Coronary artery (tissue), 2 donors: ENCODE measurements around the gene PPM1E.

ENCODE experiments used
- DNase-seq: peaks from one replicate; pipeline ENCODE4 v3.0.0-alpha.2; 2017; ENCODE audit warnings: low spot score
- H3K27ac ChIP-seq, 2 donors: fragments of 200-600 bp; sonication (generic); one replicate each; pipeline ENCODE4 v1.5.1; 2016 to 2019
- H3K4me3 ChIP-seq: fragments of 200-600 bp; sonication (generic); 2 replicates; pipeline ENCODE4 v1.5.1; 2016; ENCODE audit warnings: mild to moderate bottlenecking, moderate library complexity
- TF ChIP-seq, protein P1 (sequence below): fragments of 200-600 bp; sonication (generic); IDR thresholded peaks from one replicate; pipeline ENCODE4 v1.5.1; 2019; ENCODE audit warnings: antibody characterized with exemption

The PPM1E gene

DNA sequence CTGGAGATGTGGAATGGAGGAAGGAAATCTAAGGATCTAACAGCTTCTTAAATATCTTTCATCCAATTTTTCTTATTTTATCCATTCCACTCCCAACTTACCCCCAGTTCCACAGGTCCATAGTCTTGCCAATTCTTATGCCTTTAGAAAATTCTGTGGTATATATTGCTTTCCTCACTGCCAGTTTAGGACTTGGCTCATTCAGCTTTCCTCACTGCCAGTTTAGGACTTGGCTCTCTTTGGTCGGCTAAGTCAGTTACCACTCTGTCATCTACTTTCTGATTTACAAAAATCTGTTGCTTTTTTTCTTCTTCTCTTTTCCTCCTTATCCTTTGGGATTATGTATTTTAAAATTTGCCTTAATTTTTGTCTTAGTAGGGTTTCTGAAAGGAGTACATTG, 128.5 kb downstream of the PPM1E start:
- no peak overlapping the region for H3K4me3 ChIP-seq
- H3K27ac ChIP-seq = no peak overlapping the region
- TF ChIP-seq, protein P1, sequence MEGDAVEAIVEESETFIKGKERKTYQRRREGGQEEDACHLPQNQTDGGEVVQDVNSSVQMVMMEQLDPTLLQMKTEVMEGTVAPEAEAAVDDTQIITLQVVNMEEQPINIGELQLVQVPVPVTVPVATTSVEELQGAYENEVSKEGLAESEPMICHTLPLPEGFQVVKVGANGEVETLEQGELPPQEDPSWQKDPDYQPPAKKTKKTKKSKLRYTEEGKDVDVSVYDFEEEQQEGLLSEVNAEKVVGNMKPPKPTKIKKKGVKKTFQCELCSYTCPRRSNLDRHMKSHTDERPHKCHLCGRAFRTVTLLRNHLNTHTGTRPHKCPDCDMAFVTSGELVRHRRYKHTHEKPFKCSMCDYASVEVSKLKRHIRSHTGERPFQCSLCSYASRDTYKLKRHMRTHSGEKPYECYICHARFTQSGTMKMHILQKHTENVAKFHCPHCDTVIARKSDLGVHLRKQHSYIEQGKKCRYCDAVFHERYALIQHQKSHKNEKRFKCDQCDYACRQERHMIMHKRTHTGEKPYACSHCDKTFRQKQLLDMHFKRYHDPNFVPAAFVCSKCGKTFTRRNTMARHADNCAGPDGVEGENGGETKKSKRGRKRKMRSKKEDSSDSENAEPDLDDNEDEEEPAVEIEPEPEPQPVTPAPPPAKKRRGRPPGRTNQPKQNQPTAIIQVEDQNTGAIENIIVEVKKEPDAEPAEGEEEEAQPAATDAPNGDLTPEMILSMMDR = no peak
- DNase-seq = no peak

DNA sequence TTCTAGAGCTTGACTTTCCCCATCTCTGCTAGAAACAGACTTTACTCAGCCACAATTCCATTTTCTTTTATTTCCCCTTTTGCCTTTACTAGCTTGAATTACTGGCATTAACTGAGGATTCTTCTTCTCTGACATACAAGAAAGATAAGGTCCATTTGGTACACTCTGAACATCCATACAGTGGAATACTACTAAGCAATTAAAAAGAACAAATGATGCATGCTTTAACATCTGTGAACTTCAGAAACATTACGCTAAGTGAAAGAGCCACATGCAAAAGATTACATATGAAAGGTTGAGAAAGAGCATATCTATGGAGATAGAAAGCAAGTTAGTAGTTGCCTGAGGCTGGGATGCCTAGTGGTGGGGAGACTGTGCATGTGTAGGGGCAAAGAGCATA, 130.9 kb downstream of the PPM1E start:
- H3K4me3 ChIP-seq = no peak overlapping the region
- no peak for DNase-seq
- no peak overlapping the region for H3K27ac ChIP-seq
- TF ChIP-seq, protein P1 = no peak

GRCh38 chr17:58889928-58890327, 134.3 kb downstream of the PPM1E start:
- TF ChIP-seq, protein P1 = no peak
- H3K27ac ChIP-seq = no peak overlapping the region

GRCh38 chr17:58899191-58899590, 143.5 kb downstream of the PPM1E start:
- Histone ChIP-seq H3K4me3 (no peak overlapping the region), H3K27ac (no peak overlapping the region)
- no peak for DNase-seq
- TF ChIP-seq, protein P1 = no peak

More at GRCh38 chr17:58889928-58890327, 134.3 kb downstream of the PPM1E start:
- DNase-seq = no peak
- H3K4me3 ChIP-seq = no peak overlapping the region

DNA sequence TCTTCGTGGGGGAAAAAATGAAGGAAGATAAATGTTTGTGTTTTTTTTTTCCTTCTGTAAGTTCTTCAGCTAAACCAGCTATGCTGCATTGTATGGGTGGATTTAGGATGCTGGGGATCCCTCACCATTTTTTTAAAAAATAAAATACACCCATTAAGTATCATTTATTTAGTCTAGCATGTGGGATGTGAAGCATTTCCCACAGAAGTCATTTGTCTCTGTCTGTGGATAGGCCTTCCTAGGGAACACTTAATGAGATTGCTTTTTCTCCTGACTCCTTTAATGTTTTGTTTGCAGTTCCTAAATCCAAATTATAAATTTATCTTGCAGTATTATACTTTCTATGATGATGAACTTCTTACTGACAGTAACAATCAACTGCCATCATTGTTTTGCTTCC, 146.7 kb downstream of the PPM1E start:
- TF ChIP-seq, protein P1 = no peak
- no peak overlapping the region for H3K27ac ChIP-seq

GRCh38 chr17:58911741-58912343, 156.2 kb downstream of the PPM1E start:
- Histone ChIP-seq H3K27ac (no peak overlapping the region), H3K4me3 (no peak overlapping the region)
- TF ChIP-seq, protein P1 = no peak
- DNase-seq = no peak

More for the DNA sequence above, 146.7 kb downstream of the PPM1E start:
- H3K4me3 ChIP-seq = no peak overlapping the region
- no peak for DNase-seq

GRCh38 chr17:58913552-58913951, 157.9 kb downstream of the PPM1E start:
- Histone ChIP-seq H3K4me3 (no peak overlapping the region), H3K27ac (no peak overlapping the region)
- TF ChIP-seq, protein P1 = no peak
- DNase-seq = no peak
